A673 (cell line): ENCODE measurements around the gene SERPINA4. TPM values are rescaled to one million over a fixed set of nuclear protein-coding genes. Genes with fewer than 3 reads are reported as not detected.

Experiments used
- BruUV-seq: library from RNA; stranded (reverse); fragments of 400-500 nt; replicated peaks from 2 replicates; lab custom pipeline; 2021; lab: Mats Ljungman, UMichigan
- CTCF ChIA-PET: fragments of 300-600 bp; sonication (Branson Sonifier 250); formaldehyde crosslinking; loops from one replicate; lab custom pipeline; 2022; ENCODE audit warnings: antibody characterized with exemption; lab: Charles Lee
- POLR2A ChIA-PET: fragments of 300-600 bp; sonication (Branson Sonifier 250); formaldehyde crosslinking; loops from one replicate; lab custom pipeline; 2022; ENCODE audit warnings: antibody characterized with exemption; ENCODE audit not compliant: low non-redundant PET; lab: Charles Lee
- DNase-seq: peaks from one replicate; pipeline ENCODE4 v3.0.0-alpha.2; 2015; ENCODE audit warnings: low spot score
- H3K27ac ChIP-seq: fragments of 200-600 bp; sonication (generic); 2 replicates; pipeline ENCODE4 v1.5.1; 2016; ENCODE audit warnings: mixed run types, low read depth, mild to moderate bottlenecking, mixed read lengths, antibody characterized with exemption, low read length; ENCODE audit not compliant: poor library complexity, severe bottlenecking
- H3K27me3 ChIP-seq: fragments of 200-600 bp; sonication (generic); replicated peaks from 2 replicates; pipeline ENCODE4 v1.6.1; 2017; ENCODE audit warnings: mixed run types, low read depth, mild to moderate bottlenecking, mixed read lengths, antibody characterized with exemption, low read length; ENCODE audit not compliant: insufficient read depth, poor library complexity
- H3K36me3 ChIP-seq: fragments of 200-600 bp; sonication (generic); 2 replicates; pipeline ENCODE4 v1.6.1; 2016; ENCODE audit warnings: mixed run types, mild to moderate bottlenecking, mixed read lengths, antibody characterized with exemption, low read length; ENCODE audit not compliant: insufficient read depth, poor library complexity, severe bottlenecking
- H3K4me1 ChIP-seq: fragments of 200-600 bp; sonication (generic); 2 replicates; pipeline ENCODE4 v1.6.1; 2017; ENCODE audit warnings: mixed run types, mild to moderate bottlenecking, mixed read lengths, antibody characterized with exemption, low read length; ENCODE audit not compliant: insufficient read depth, poor library complexity, severe bottlenecking
- H3K4me3 ChIP-seq: fragments of 200-600 bp; sonication (generic); 2 replicates; pipeline ENCODE4 v1.5.1; 2016; ENCODE audit warnings: low read depth, mixed run types, mild to moderate bottlenecking, mixed read lengths, low read length; ENCODE audit not compliant: poor library complexity, severe bottlenecking
- H3K9me3 ChIP-seq: fragments of 200-600 bp; sonication (generic); 2 replicates; pipeline ENCODE4 v1.6.1; 2016; ENCODE audit warnings: mixed run types, low read depth, mild to moderate bottlenecking, mixed read lengths, antibody characterized with exemption, low read length; ENCODE audit not compliant: poor library complexity, severe bottlenecking
- CTCF ChIP-seq: fragments of 300-800, 200-600 bp; sonication (generic); conservative IDR thresholded peaks from 2 replicates; pipeline ENCODE4 v1.5.1; 2017; ENCODE audit warnings: low read depth, mild to moderate bottlenecking, antibody characterized with exemption, low read length, moderate library complexity, mixed read lengths
- EZH2 ChIP-seq: fragments of 200-600 bp; sonication (generic); IDR thresholded peaks from 2 replicates; pipeline ENCODE4 v1.6.1; 2017; ENCODE audit warnings: borderline replicate concordance, low read depth, mild to moderate bottlenecking, mixed read lengths, antibody characterized with exemption, low read length; ENCODE audit not compliant: poor library complexity, severe bottlenecking
- intact Hi-C: fragments of 100-400 bp; cut with micrococcal nuclease; formaldehyde crosslinking; loops from one replicate; pipeline ENCODE4 v1.10.0; 2022; ENCODE audit not compliant: unreplicated experiment
- total RNA-seq: library from RNA; stranded (reverse); gene quantifications from 2 replicates; pipeline ENCODE4 v1.2.3, GENCODE V29; 2021

The SERPINA4 gene
- total RNA-seq, 1 experiment from 2014 or later, result not detected

GRCh38 chr14:94521375-94522114 is 39.7 kb upstream of the SERPINA4 start:
- no TSS peak for BruUV-seq
- POLR2A ChIA-PET, result no interaction called here
- no peaks in the 10 kb centered on the region for H3K36me3 ChIP-seq
- TF ChIP-seq CTCF (no peak), EZH2 (no peak)
- H3K27ac ChIP-seq, result no peak overlapping the region
- H3K4me1 ChIP-seq, result no peaks in the 10 kb centered on the region
- DNase-seq, result no peak
- H3K27me3 ChIP-seq, result peaks cover 13% of the 10 kb centered on the region
- CTCF ChIA-PET, result no interaction called here
- intact Hi-C loops, result no loop called here
- H3K4me3 ChIP-seq, result no peak overlapping the region
- H3K9me3 ChIP-seq, result no peaks in the 10 kb centered on the region

GRCh38 chr14:94522115-94522724 is 39.0 kb upstream of the SERPINA4 start:
- peaks cover 19% of the 10 kb centered on the region for H3K27me3 ChIP-seq
- no peak overlapping the region for H3K27ac ChIP-seq
- no peaks in the 10 kb centered on the region for H3K9me3 ChIP-seq
- ChIA-PET CTCF (no interaction called here), POLR2A (no interaction called here)
- no peak for TF ChIP-seq EZH2
- TF ChIP-seq CTCF, result no peak
- no peaks in the 10 kb centered on the region for H3K4me1 ChIP-seq
- DNase-seq, result no peak
- intact Hi-C loops, result no loop called here
- H3K4me3 ChIP-seq, result no peak overlapping the region
- no TSS peak for BruUV-seq
- no peaks in the 10 kb centered on the region for H3K36me3 ChIP-seq

- intact Hi-C loops, result no loop called here
- no peak for DNase-seq
- no peaks in the 10 kb centered on the region for H3K4me1 ChIP-seq
- H3K27ac ChIP-seq, result no peak overlapping the region
- ChIA-PET POLR2A (no interaction called here), CTCF (no interaction called here)
- TF ChIP-seq EZH2 (no peak), CTCF (no peak)
- no TSS peak for BruUV-seq
- H3K9me3 ChIP-seq, result no peaks in the 10 kb centered on the region
- H3K4me3 ChIP-seq, result no peak overlapping the region
- peaks cover 19% of the 10 kb centered on the region for H3K27me3 ChIP-seq
- H3K36me3 ChIP-seq, result no peaks in the 10 kb centered on the region
Measured at GRCh38 chr14:94523265-94523664, 38.0 kb upstream of the SERPINA4 start.
